Vagina (tissue), 2 donors: ENCODE results near the gene ZDHHC20. TPM values are rescaled to one million over a fixed set of nuclear protein-coding genes. Genes with fewer than 3 reads are reported as not detected.

Source experiments
- DNase-seq, 2 donors: peaks; one replicate each; pipeline ENCODE4 v3.0.0-alpha.2; 2017; ENCODE audit errors: extremely low spot score in 2 of 2
- H3K27ac ChIP-seq: fragments of 200-600 bp; sonication (generic); one replicate; pipeline ENCODE4 v1.5.1; 2019
- H3K27me3 ChIP-seq: fragments of 200-600 bp; sonication (generic); one replicate; pipeline ENCODE4 v1.5.1; 2019
- H3K36me3 ChIP-seq, 2 donors: fragments of 200-600 bp; sonication (generic); one replicate each; pipeline ENCODE4 v1.5.1; 2017 to 2019
- H3K4me1 ChIP-seq: fragments of 200-600 bp; sonication (generic); one replicate; pipeline ENCODE4 v1.5.1; 2019
- H3K4me3 ChIP-seq, 2 donors: fragments of 200-600 bp; sonication (generic); 1 replicate in 1 of 2; 2 replicates in 1 of 2; pipeline ENCODE4 v1.5.1; 2016 to 2019
- H3K9me3 ChIP-seq: fragments of 200-600 bp; sonication (generic); one replicate; pipeline ENCODE4 v1.5.1; 2019
- POLR2A ChIP-seq, 2 donors: fragments of 450-650 bp; IDR thresholded peaks; one replicate each; pipeline ENCODE4 v1.6.1; 2017; ENCODE audit warnings: antibody characterized with exemption in 2 of 2, mild to moderate bottlenecking in 2 of 2, moderate library complexity in 2 of 2
- POLR2AphosphoS5 ChIP-seq, 2 donors: sonication (generic); formaldehyde crosslinking; IDR thresholded peaks; one replicate each; pipeline ENCODE4 v1.9.0; 2017; ENCODE audit warnings: antibody characterized with exemption in 2 of 2, mild to moderate bottlenecking in 2 of 2, low read depth in 1 of 2; ENCODE audit not compliant: insufficient read depth in 1 of 2
- intact Hi-C: fragments of 100-400 bp; cut with DNase I; formaldehyde crosslinking; loops from one replicate; pipeline ENCODE4 v1.15.1; 2023
- total RNA-seq: library from RNA; depleted of rRNA; stranded (reverse); fragments of >200 nt; gene quantifications from one replicate; pipeline ENCODE4 v1.2.3, GENCODE V29; 2016
- TF ChIP-seq, protein P1 (sequence below), 3 experiments: fragments of 450-650 bp in 2 of 3; fragments of 200-600 bp in 1 of 3; sonication (generic) in 1 of 3; IDR thresholded peaks; one replicate each; pipeline ENCODE4 v1.5.1; 2017 to 2019; ENCODE audit warnings: antibody characterized with exemption in 3 of 3, mild to moderate bottlenecking in 2 of 3, moderate library complexity in 2 of 3

ZDHHC20 gene
- total RNA-seq, 1 donor from 2014 or later, result 54.8 TPM

DNA sequence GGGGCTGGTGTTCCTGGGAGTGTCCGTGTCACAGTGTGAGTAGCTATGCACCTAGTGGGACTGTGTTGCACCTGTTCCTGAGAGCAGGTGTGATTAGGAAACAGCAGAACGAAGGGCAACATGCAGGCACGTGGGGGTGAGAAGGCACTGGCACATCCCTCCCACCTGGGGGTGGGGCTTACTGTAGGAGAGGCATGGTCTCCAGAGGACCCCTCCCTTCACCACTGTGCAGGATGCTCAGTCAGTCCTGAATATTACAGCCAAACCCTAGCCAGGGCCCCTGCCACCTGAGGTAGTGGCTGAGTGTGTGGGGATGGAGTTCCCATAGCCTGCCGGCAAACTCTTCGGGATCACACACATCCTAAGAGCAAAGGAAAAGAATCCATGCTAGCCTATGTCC, 99.2 kb downstream of the ZDHHC20 start:
- H3K9me3 ChIP-seq, result no peaks in the 10 kb centered on the region
- intact Hi-C loops, result no loop called here
- H3K4me3 ChIP-seq, result no peak overlapping the region
- H3K36me3 ChIP-seq, result no peaks in the 10 kb centered on the region
- DNase-seq, result no peak
- no peak for TF ChIP-seq POLR2AphosphoS5 (IDR thresholded peaks at IDR 0.05; ENCODE audit: insufficient read depth in 1 of 2, low read depth in 1 of 2)
- TF ChIP-seq, protein P1, sequence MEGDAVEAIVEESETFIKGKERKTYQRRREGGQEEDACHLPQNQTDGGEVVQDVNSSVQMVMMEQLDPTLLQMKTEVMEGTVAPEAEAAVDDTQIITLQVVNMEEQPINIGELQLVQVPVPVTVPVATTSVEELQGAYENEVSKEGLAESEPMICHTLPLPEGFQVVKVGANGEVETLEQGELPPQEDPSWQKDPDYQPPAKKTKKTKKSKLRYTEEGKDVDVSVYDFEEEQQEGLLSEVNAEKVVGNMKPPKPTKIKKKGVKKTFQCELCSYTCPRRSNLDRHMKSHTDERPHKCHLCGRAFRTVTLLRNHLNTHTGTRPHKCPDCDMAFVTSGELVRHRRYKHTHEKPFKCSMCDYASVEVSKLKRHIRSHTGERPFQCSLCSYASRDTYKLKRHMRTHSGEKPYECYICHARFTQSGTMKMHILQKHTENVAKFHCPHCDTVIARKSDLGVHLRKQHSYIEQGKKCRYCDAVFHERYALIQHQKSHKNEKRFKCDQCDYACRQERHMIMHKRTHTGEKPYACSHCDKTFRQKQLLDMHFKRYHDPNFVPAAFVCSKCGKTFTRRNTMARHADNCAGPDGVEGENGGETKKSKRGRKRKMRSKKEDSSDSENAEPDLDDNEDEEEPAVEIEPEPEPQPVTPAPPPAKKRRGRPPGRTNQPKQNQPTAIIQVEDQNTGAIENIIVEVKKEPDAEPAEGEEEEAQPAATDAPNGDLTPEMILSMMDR (IDR thresholded peaks at IDR 0.05), result no peak
- no peak for TF ChIP-seq POLR2A (IDR thresholded peaks at IDR 0.05)
- no peaks in the 10 kb centered on the region for H3K4me1 ChIP-seq
- no peak overlapping the region for H3K27ac ChIP-seq
- H3K27me3 ChIP-seq, result no peaks in the 10 kb centered on the region

DNA sequence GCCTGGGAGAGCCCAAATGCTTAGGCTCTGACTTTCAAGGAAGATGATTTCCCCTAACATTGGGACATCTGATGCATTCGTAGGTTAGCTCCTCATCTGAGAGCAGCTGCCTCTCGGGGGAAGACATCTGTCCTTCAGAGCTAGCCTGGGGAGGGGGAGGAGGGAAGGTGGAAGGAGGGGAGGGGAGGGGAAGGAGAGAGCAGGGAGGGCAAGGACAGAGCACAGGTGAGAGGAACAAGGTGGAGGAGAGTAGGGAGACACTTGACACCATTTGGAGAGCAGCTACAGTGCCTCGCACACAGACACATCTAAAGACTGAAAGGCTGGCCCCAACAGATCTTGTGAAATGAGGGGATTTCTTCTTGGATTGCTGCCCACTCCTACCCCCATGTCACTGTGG, 103.8 kb downstream of the ZDHHC20 start:
- DNase-seq, result peak in 1 of 2 donors; percentile 40
- H3K9me3 ChIP-seq, result no peaks in the 10 kb centered on the region
- TF ChIP-seq, protein P1 (IDR thresholded peaks at IDR 0.05), result no peak
- no peak for TF ChIP-seq POLR2AphosphoS5 (IDR thresholded peaks at IDR 0.05; ENCODE audit: insufficient read depth in 1 of 2, low read depth in 1 of 2)
- H3K27me3 ChIP-seq, result no peaks in the 10 kb centered on the region
- H3K4me3 ChIP-seq, result no peak overlapping the region
- H3K27ac ChIP-seq, result no peak overlapping the region
- no peaks in the 10 kb centered on the region for H3K4me1 ChIP-seq
- intact Hi-C loops, result no loop called here
- H3K36me3 ChIP-seq, result no peaks in the 10 kb centered on the region

DNA sequence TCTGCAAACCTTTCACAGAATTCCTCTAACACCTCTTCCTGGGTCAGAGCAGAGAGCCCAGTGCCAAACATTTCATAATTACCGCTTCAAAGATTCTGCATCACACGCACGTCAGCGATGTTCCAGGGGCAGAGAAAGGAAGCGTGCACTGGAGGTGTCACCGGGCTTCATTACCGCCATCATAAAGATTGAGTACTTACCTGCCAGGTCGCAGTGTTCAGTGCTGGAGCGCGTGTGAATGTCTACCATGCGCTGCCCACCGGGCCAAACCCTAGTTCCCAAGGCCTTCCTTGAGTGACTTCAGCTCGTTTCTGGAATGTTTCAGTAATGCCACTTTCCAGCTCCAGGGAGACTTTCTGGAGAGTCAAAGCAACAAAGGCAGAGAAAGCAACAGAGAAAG, 104.4 kb downstream of the ZDHHC20 start:
- Histone ChIP-seq H3K4me3 (no peak overlapping the region), H3K27me3 (no peaks in the 10 kb centered on the region), H3K36me3 (no peaks in the 10 kb centered on the region), H3K27ac (no peak overlapping the region), H3K9me3 (no peaks in the 10 kb centered on the region), H3K4me1 (no peaks in the 10 kb centered on the region)
- TF ChIP-seq, protein P1 (IDR thresholded peaks at IDR 0.05), result no peak
- TF ChIP-seq POLR2A (IDR thresholded peaks at IDR 0.05) (no peak), POLR2AphosphoS5 (IDR thresholded peaks at IDR 0.05; ENCODE audit: insufficient read depth in 1 of 2, low read depth in 1 of 2) (no peak)
- intact Hi-C loops, result no loop called here
- peak in 1 of 2 donors; percentile 28 for DNase-seq

DNA sequence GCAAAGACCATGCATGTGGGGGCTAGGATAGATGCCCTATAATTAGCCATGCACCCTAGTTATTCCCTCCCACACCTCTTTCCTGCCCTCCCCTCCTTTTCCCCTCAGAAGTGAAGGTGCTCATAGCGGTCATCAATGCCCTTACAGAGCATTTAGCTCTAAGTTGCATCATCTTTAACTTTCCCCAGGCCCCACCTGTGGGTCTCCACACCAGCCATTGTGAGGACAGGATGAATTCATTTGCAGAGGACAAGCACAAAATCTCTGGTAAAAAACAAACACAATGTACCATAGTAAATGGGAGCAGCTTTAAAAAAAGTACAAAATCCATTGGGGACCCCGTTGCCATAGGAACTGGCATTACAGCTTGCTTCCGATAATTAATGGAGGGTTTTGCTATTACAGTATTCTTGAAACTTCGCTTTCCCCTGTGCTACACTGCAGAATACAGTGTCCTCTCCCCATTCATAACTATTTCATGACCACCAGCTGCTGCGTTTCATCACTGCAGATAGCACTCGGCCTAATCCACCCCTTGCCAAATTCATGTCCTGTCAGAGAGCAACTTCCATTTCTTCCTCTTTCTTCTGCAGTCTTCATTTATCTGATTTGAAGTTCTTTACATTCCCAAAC, 110.5 kb downstream of the ZDHHC20 start:
- H3K27me3 ChIP-seq, result no peaks in the 10 kb centered on the region
- no peaks in the 10 kb centered on the region for H3K9me3 ChIP-seq
- no peak for DNase-seq
- no peaks in the 10 kb centered on the region for H3K4me1 ChIP-seq
- H3K27ac ChIP-seq, result no peak overlapping the region
- H3K4me3 ChIP-seq, result no peak overlapping the region
- intact Hi-C loops, result no loop called here
- TF ChIP-seq POLR2A (IDR thresholded peaks at IDR 0.05), result no peak
- TF ChIP-seq, protein P1 (IDR thresholded peaks at IDR 0.05), result no peak
- no peak for TF ChIP-seq POLR2AphosphoS5 (IDR thresholded peaks at IDR 0.05; ENCODE audit: insufficient read depth in 1 of 2, low read depth in 1 of 2)
- H3K36me3 ChIP-seq, result no peaks in the 10 kb centered on the region

DNA sequence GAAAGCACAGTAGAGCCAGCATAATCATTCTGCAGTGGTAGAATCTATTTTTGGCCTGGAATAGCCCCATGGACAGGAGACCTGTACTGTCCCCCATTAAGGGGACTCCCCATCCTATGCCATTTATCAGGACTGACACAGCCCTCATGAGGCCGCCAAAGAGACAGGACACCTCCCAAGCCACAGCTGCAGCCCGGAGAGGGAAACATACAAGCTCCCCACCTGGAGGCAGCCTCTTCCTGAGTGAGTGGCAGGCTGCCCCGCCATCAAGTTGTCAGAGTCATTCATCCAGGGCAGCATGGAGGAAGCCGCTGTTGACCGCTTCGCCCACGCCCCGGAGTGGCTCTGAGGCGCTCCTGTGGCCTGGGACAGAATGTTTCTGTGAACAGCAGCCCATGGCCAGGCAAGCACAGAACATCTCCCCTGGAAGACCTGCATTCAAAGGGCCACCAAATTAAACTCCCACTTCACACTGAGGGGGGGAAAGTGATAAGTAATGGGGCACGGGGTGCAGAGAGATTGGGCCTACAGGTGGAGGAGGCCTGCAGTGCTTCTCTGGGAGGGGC, 111.3 kb downstream of the ZDHHC20 start:
- no peaks in the 10 kb centered on the region for H3K9me3 ChIP-seq
- intact Hi-C loops, result no loop called here
- no peak for DNase-seq
- no peaks in the 10 kb centered on the region for H3K4me1 ChIP-seq
- H3K36me3 ChIP-seq, result no peaks in the 10 kb centered on the region
- no peak overlapping the region for H3K4me3 ChIP-seq
- H3K27ac ChIP-seq, result no peak overlapping the region
- no peaks in the 10 kb centered on the region for H3K27me3 ChIP-seq
- TF ChIP-seq POLR2A (IDR thresholded peaks at IDR 0.05) (no peak), POLR2AphosphoS5 (IDR thresholded peaks at IDR 0.05; ENCODE audit: insufficient read depth in 1 of 2, low read depth in 1 of 2) (no peak)
- TF ChIP-seq, protein P1 (IDR thresholded peaks at IDR 0.05), result no peak
